ENCODE data around the gene CPA4. TPM values are rescaled to one million over a fixed set of nuclear protein-coding genes. Genes with fewer than 3 reads are reported as not detected.
"Not testable (repeated sequence)": the region's sequence is repeated elsewhere in the genome, so short reads cannot be mapped to it uniquely, and the experiment has no call there.

The CPA4 gene
- total RNA-seq = under 0.01 TPM in 1 of 2 replicates, not detected in the other

GRCh38 chr7:130292682-130293257 lies at the start of gene CPA4:
Gene CPA4 (plus strand): TSS chr7:130293161. CDS start chr7:130293181, 20 bp downstream.
- peak in 1 of 2 donors; percentile 45 for DNase-seq (ENCODE audit: low read depth in 2 of 2)

GRCh38 chr7:130243486-130243885 lies 49.5 kb upstream of the CPA4 start:
- peak in 1 of 2 donors; percentile 15 for DNase-seq (ENCODE audit: low read depth in 2 of 2)

- DNase-seq (ENCODE audit: low read depth in 2 of 2) = not testable (repeated sequence)
Measured at GRCh38 chr7:130246491-130246890, 46.5 kb upstream of the CPA4 start.

- not testable (repeated sequence) for DNase-seq (ENCODE audit: low read depth in 2 of 2)
Measured at GRCh38 chr7:130248842-130249241, 44.1 kb upstream of the CPA4 start.

- DNase-seq (ENCODE audit: low read depth in 2 of 2) = not testable (repeated sequence)
Measured at GRCh38 chr7:130249626-130250025, 43.3 kb upstream of the CPA4 start.

GRCh38 chr7:130254555-130254954 lies 38.4 kb upstream of the CPA4 start:
- DNase-seq (ENCODE audit: low read depth in 2 of 2) = no peak

GRCh38 chr7:130256704-130257103 lies 36.3 kb upstream of the CPA4 start:
- DNase-seq (ENCODE audit: low read depth in 2 of 2) = no peak

GRCh38 chr7:130258494-130259078 lies 34.4 kb upstream of the CPA4 start:
- no peak for DNase-seq (ENCODE audit: low read depth in 2 of 2)

- no peak for DNase-seq (ENCODE audit: low read depth in 2 of 2)
Measured at GRCh38 chr7:130262448-130262847, 30.5 kb upstream of the CPA4 start.

- no peak for DNase-seq (ENCODE audit: low read depth in 2 of 2)
Measured at GRCh38 chr7:130263130-130263529, 29.8 kb upstream of the CPA4 start.

- DNase-seq (ENCODE audit: low read depth in 2 of 2) = no peak
Measured at GRCh38 chr7:130266258-130266960, 26.6 kb upstream of the CPA4 start, which contains the start of gene CPA2. Gene CPA2 (plus strand): TSS chr7:130266863. CDS start chr7:130266882, 19 bp downstream.

- DNase-seq (ENCODE audit: low read depth in 2 of 2) = no peak
Measured at GRCh38 chr7:130266961-130267321, 26.0 kb upstream of the CPA4 start.

GRCh38 chr7:130268463-130269317 lies 24.3 kb upstream of the CPA4 start:
- no peak for DNase-seq (ENCODE audit: low read depth in 2 of 2)

GRCh38 chr7:130269318-130269694 lies 23.7 kb upstream of the CPA4 start:
- no peak for DNase-seq (ENCODE audit: low read depth in 2 of 2)

GRCh38 chr7:130270947-130271800 lies 21.8 kb upstream of the CPA4 start:
- no peak for DNase-seq (ENCODE audit: low read depth in 2 of 2)

GRCh38 chr7:130272381-130273080 lies 20.4 kb upstream of the CPA4 start:
- no peak for DNase-seq (ENCODE audit: low read depth in 2 of 2)

GRCh38 chr7:130273081-130273932 lies 19.7 kb upstream of the CPA4 start:
- no peak for DNase-seq (ENCODE audit: low read depth in 2 of 2)

- no peak for DNase-seq (ENCODE audit: low read depth in 2 of 2)
Measured at GRCh38 chr7:130273933-130274255, 19.1 kb upstream of the CPA4 start.

GRCh38 chr7:130274296-130274695 lies 18.7 kb upstream of the CPA4 start:
- peak in 1 of 2 donors; percentile 54 for DNase-seq (ENCODE audit: low read depth in 2 of 2)
